ENCODE results near the gene E4F1.

DNA sequence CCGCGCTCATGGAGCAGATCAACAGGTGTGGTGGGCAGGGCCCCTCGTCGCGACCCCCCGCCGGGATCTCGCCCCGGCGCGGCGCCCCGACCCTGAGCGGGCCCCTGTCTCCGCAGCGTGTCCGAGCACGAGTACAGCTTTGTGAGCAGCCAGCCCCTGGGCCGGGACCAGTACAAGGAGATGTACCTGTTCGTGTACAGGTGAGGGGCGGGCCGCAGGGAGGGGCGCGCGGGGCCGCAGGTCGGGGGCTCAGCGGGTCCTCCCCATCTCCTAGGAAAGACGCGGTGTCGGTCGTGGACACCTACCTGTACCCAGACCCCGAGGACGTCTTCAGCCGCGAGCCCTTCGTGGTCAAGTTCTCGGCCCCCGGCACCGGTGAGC, 13.7 kb downstream of the E4F1 start:
- TF ChIP-seq POU6F1 (CRISPR knock-in tag; IDR thresholded peaks at IDR 0.05; ENCODE audit: borderline replicate concordance, low read depth) (no peak), ZFP3 (CRISPR knock-in tag; IDR thresholded peaks at IDR 0.05) (no peak), PATZ1 (CRISPR knock-in tag; IDR thresholded peaks at IDR 0.05; ENCODE audit: borderline replicate concordance) (no peak), CREB5 (CRISPR knock-in tag; IDR thresholded peaks at IDR 0.05; ENCODE audit: low read depth) (no peak), ARNTL (CRISPR knock-in tag; IDR thresholded peaks at IDR 0.05; ENCODE audit: borderline replicate concordance, low read depth) (no peak), ZFP30 (CRISPR knock-in tag; IDR thresholded peaks at IDR 0.05) (no peak), GLIS3 (CRISPR knock-in tag; IDR thresholded peaks at IDR 0.05) (no peak), CSDC2 (CRISPR knock-in tag; IDR thresholded peaks at IDR 0.05) (no peak), PPARA (CRISPR knock-in tag; IDR thresholded peaks at IDR 0.05; ENCODE audit: borderline replicate concordance) (no peak), ISL1 (CRISPR knock-in tag; IDR thresholded peaks at IDR 0.05) (no peak), TOX (CRISPR knock-in tag; IDR thresholded peaks at IDR 0.05; ENCODE audit: borderline replicate concordance) (no peak), RARB (CRISPR knock-in tag; IDR thresholded peaks at IDR 0.05) (no peak), OSR1 (CRISPR knock-in tag; IDR thresholded peaks at IDR 0.05) (no peak)
